GM18517 (cell line): Measurements from ENCODE around the gene NAPSA.
"Not testable (repeated sequence)": the region's sequence is repeated elsewhere in the genome, so short reads cannot be mapped to it uniquely, and the experiment has no call there.

Experiments
- ATAC-seq: cut with Tn5 transposase; IDR thresholded peaks from one replicate; pipeline ENCODE4 v1.9.1; 2021; ENCODE audit warnings: mild to moderate bottlenecking, moderate library complexity; ENCODE audit not compliant: unreplicated experiment

The NAPSA gene

GRCh38 chr19:50365434-50366306 lies at the start of gene NAPSA:
TSS of gene NAPSA (minus strand) at chr19:50365639. CDS start at chr19:50365621, 18 bp downstream.
- ATAC-seq = no peak

- no peak for ATAC-seq
Observed at GRCh38 chr19:50413531-50413930, 48.1 kb upstream of the NAPSA start.

- no peak for ATAC-seq
Observed at GRCh38 chr19:50413096-50413495, 47.7 kb upstream of the NAPSA start.

GRCh38 chr19:50412419-50412818 lies 47.0 kb upstream of the NAPSA start:
- no peak for ATAC-seq

- ATAC-seq = no peak
Observed at GRCh38 chr19:50410109-50410508, 44.7 kb upstream of the NAPSA start.

- no peak for ATAC-seq
Observed at GRCh38 chr19:50409347-50409746, 43.9 kb upstream of the NAPSA start.

- ATAC-seq = no peak
Observed at GRCh38 chr19:50406829-50407228, 41.4 kb upstream of the NAPSA start.

GRCh38 chr19:50406156-50406820 lies 40.8 kb upstream of the NAPSA start:
- no peak for ATAC-seq

- no peak for ATAC-seq
Observed at GRCh38 chr19:50402544-50403301, 37.3 kb upstream of the NAPSA start.

GRCh38 chr19:50401605-50402450 lies 36.4 kb upstream of the NAPSA start:
- no peak for ATAC-seq

GRCh38 chr19:50399368-50399745 lies 33.9 kb upstream of the NAPSA start:
- ATAC-seq = no peak

- ATAC-seq = no peak
Observed at GRCh38 chr19:50398675-50399367, 33.4 kb upstream of the NAPSA start.

- ATAC-seq = no peak
Observed at GRCh38 chr19:50394017-50394416, 28.6 kb upstream of the NAPSA start.

- ATAC-seq = no peak
Observed at GRCh38 chr19:50393589-50393988, 28.1 kb upstream of the NAPSA start.

GRCh38 chr19:50392759-50393158 lies 27.3 kb upstream of the NAPSA start:
- no peak for ATAC-seq

- ATAC-seq = not testable (repeated sequence)
Observed at GRCh38 chr19:50390952-50391351, 25.5 kb upstream of the NAPSA start.

- ATAC-seq = not testable (repeated sequence)
Observed at GRCh38 chr19:50390295-50390694, 24.9 kb upstream of the NAPSA start.

GRCh38 chr19:50387868-50388245 lies 22.4 kb upstream of the NAPSA start:
- no peak for ATAC-seq

GRCh38 chr19:50387176-50387867 lies 21.9 kb upstream of the NAPSA start:
- ATAC-seq = no peak
